Germinal center (tissue), 1 donor: ENCODE data around the gene EDEM1.
"Not testable (repeated sequence)": the region's sequence is repeated elsewhere in the genome, so short reads cannot be mapped to it uniquely, and the experiment has no call there.

Source experiments
- DNase-seq: peaks from one replicate; pipeline ENCODE4 v3.0.0; 2012; ENCODE audit warnings: mixed read lengths, low spot score

EDEM1 gene

DNA sequence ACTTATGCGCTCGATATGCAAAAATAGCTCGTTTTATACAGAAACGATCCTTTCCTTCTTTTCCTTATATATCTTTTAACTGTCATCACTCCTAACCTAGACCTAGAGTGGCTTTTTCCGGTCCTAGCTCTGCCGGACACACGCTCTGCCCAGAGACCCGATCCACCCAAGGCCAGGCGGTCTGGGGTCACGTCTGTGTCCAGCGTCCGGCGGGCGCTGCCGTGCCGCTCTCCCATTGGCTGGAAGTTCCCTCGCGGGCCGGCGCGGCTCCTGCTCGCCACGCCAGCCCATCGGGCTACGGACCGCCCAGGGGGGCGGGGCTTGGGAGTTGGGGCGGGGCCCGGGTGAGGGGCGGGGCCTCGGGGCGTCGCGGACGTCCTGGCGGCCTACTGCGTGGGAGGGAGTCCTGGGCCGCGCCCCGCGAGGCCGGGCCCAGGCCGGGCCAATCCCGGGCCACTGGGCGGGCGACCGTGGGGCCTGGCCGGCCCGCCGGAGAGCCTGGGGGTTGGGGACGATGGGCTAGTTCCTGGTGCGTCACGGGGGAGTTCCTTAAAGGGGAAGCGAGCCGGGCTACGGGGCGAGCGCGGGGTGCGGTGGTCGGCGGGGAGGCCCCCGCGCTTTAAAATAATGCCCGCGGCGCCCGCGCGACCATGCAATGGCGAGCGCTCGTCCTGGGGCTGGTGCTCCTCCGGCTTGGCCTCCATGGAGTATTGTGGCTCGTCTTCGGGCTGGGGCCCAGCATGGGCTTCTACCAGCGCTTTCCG lies at the start of gene EDEM1:
Gene EDEM1 (plus strand): TSS at position 552 of the 764 bp plus-strand sequence. CDS start 99 bp downstream, at position 651.
- peak; percentile 98 for DNase-seq

DNA sequence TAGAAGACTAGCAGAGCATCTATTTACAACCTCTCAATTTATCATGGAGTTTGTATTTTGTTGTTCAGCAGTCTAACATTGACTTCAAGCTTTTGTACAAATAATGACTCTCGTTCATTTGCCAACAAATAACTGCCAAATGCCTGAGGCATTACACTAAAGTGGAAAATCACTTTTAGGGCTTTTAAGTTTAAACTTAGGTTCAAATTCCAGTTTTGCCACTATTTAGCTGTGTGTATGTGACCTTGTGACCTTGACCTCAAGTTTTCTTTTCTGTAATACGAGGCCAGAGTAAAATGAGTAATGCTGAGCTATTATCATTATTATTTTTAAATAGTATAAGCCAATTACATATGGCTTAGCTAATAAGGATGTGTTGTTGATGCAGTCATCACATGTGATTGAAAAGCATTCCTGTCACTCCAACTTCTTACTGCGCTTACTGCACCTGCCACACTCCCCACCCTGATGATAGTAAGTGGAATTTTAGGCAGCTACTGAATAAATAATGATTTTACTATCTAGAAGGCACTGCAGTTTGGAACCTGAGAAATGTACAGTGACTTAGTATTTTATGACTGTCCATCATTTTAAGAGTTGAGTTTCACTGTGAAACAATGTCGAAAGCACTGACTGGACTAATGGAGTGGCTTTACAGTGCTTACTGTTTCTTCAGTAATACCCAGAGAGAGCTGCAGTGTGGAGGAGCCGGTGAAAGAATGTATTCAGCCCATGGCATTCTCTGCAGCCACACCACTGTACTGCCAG lies 49.1 kb upstream of the EDEM1 start:
- DNase-seq = no peak

DNA sequence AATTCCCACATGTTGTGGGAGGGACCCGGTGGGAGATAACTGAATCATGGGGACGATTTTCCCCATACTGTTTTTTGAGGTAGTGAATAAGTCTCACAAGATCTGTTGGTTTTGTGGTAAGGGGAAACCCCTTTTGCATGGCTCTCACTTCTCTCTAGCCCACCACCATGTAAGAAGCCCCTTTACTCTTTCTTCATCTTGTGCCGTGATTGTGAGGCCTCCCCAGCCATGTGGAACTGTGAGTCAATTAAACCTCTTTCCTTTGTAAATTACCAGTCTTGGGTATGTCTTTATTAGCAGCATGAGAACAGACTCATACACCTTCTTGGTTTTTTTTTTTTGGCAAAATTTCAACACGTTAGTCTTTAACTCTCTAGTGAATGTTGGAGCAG lies 47.3 kb upstream of the EDEM1 start:
- DNase-seq = no peak

DNA sequence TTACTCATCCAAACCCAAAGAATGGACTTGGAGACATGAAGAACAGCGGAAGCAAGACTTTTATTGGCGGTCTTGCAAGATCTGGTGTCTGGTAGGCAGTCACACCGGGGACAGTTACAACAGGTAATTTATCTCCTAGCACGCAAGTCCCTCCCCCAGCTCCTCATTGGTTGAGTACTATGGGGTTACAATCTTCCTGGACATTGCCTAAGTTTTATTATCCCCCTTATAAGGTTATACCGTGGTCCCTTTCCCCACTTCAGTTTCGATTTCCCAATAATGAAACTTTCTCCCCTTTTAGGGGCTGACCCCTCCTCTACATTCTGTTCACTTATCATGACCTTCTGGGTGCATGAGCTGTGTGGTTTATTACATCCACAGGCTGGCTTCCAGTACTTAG lies 46.7 kb upstream of the EDEM1 start:
- no peak for DNase-seq

DNA sequence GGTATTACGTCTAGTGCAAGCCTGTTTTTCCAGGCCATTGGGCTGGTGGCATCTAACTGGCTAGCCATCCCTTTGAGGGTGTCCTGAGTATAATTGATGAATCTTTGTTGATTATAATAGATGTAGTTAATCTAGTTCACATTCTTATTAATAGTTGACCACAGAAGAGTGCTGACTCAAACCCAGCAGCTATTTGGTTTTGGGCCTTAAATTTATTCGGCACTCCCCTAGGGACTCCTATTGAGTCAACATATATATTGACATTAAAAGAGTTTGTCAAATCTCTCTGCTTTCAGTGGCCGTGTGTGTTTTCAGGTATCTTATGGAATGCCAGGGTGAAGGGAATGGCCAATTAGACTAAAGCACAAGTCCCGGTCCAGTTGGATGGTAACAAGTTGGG lies 45.7 kb upstream of the EDEM1 start:
- DNase-seq = no peak

DNA sequence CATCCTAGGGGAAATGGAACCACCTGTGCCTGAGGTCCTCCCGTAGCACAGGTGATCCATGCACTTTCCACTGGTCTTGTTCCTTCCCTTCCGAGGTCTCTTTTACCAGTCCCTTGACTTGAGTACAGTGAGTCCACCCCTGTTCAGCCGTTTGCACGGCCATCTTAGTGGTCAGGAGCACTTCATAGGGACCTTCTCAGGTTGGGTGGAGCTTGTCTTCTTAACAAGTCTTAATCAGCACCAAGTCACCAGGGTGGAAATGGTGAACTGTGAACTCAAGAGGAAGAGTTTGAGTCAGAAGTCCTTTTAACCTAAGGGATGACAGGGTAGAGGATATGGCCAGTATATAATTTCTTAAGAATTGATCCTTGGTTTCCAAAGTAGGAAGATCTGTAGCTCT lies 44.0 kb upstream of the EDEM1 start:
- DNase-seq = no peak

DNA sequence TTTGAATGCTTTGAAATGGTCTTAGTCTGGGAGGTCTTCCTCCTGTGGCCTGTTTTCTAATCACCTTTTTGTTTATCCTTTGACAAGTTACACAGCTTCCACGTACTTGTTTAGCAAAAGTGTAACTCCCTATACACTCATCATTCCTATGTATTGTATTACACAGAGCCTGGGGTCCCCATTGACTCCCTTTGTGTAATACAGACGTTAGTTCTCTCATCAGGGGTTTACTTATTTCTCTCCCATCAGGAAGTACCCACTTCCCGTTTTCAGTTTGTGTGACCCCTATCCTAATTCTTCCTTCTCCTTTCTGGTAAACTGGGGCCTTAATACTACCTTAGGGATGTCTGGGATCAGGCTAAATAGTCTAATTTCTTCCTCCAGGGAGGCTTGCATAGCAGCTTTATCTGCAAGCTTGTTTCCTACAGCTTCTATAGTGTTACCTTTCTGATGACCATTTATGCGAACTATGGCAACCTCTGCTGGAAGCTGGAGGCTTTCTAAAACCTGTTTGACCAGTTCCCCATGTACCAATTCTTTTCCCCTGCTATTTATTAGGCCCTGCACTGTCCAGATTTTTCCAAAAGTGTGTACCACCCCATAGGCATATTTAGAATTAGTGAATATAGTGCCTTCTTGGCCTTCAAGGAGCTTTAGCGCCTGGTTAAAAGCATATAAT lies 43.1 kb upstream of the EDEM1 start:
- DNase-seq = no peak

DNA sequence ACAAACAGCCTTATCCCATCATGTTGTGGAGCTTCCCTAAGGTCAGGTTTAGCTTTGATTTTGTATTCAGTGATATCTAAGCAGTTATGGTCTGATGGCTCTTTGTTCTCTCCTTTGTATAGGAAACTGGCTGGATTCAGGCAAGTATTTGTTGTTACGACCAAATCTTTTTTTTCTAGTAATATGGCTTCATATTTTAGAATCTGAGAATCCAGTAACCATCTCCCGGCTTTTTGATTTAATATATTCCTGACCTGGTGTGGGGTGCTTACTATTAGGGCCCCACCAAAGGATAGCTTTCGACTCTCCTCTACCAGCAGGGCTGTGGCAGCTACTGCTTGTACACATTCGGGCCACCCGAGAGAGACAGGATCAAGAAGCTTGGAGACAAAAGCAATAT lies 42.4 kb upstream of the EDEM1 start:
- no peak for DNase-seq

DNA sequence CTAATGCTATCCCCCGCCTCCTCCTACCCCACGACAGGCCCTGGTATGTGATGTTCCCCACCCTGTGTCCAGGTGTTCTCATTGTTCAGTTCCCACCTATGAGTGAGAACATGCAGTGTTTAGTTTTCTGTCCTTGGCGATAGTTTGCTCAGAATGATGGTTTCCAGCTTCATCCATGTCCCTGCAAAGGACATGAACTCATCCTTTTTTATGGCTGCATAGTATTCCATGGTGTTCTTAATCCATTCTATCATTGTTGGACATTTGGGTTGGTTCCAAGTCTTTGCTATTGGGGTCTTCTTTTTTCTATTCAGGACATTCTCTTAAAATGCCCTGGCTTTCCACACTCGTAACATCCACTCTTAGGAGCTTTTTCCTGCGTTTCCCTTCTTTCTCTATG lies 40.4 kb upstream of the EDEM1 start:
- DNase-seq = not testable (repeated sequence)

DNA sequence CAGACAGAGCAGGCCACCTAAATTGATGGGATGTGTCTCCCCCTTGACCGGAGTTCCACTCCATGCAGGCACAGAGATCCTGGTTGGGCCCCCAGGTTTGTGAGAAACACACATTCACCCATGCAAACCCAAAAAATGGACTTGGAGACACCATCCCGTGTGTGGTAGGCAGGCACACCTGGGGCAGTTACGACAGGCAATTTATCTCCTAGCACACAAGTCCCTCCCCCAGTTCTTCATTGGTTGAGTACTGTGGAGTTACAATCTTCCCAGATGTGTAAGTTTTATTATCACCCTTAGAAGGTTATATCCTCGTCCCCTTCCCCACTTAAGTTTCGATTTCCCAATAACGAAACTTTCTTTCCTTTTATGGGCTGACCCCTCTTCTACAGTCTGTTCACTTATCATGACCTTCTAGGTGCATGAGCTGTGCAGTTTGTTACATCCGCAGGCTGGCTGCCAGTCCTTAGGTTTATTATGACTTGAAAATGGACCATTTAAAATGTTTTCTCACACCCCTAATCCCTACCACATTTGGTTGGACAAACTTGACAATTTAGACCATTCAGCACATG lies 38.1 kb upstream of the EDEM1 start:
- DNase-seq = no peak

DNA sequence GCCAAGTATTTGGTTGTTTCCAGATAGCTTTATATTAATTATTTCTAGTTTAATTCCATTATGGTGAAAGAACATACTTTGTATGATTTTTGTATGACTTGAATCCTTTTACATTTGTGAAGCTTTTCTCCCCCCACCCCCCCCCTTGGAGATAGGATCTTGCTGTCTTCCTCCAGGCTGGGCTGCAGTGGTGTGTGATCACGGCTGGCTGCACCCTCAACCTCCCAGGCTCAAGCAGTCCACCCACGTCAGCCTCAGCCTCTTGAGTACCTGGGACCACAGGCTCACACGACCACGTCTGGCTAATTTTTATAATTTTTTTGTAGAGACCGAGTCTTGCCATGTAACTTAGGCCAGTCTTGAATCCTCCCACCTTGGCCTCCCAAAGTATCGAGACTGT lies 35.9 kb upstream of the EDEM1 start:
- no peak for DNase-seq

DNA sequence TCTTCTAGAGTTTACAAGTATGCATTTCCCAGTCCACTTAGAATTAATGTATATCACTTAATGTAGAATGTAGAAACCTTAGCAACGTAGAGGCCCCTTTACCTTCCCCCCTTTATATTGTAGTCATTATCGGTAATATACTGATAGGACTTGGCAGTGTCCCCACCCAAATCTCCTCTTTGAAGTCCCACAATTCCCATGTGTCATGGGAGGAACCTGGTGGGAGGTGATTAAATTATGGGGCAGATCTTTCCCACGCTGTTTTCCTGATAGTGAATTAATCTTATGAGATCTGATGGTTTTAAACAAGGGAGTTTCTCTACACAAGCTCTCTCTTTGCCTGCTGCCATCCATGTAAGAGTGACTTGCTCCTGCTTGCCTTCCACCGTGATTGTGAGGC lies 34.4 kb upstream of the EDEM1 start:
- DNase-seq = no peak

DNA sequence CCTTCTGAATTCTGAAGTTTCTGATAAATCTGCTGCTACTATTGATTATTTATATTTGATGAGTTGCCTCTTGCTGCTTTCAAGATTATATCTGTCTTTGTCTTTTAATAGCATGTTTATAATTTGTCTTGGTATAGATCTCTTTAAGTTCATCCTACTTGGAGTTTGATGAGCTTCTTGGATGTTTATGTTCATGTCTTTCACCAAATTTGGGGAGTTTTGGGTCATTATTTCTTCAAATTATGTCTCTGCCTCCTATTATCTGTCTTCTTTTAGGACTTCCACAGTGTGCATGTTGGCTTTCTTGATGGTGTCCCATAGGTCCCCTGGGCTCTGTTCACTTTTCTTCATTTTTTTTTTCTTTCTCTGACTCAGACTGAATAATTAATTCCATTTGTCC lies 32.3 kb upstream of the EDEM1 start:
- no peak for DNase-seq

DNA sequence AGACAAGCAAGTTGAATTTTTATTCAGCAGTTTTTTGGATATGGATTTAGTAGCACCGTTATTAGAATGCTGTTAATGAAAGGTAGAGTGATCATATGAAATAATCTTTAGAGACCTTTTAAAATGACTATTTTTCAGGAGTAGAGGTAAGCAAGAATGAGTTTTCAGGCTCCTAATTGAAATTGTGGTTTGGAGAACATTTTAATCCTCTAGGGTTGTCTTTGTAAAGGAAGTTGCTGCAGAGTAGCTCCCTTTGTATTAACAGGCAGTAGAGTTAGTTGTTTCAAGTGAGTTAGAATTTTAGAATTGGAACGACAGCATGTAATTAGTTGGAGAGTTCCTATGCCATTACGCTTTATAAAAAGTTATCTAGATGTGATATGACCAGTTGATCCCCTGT lies 27.2 kb upstream of the EDEM1 start:
- no peak for DNase-seq

DNA sequence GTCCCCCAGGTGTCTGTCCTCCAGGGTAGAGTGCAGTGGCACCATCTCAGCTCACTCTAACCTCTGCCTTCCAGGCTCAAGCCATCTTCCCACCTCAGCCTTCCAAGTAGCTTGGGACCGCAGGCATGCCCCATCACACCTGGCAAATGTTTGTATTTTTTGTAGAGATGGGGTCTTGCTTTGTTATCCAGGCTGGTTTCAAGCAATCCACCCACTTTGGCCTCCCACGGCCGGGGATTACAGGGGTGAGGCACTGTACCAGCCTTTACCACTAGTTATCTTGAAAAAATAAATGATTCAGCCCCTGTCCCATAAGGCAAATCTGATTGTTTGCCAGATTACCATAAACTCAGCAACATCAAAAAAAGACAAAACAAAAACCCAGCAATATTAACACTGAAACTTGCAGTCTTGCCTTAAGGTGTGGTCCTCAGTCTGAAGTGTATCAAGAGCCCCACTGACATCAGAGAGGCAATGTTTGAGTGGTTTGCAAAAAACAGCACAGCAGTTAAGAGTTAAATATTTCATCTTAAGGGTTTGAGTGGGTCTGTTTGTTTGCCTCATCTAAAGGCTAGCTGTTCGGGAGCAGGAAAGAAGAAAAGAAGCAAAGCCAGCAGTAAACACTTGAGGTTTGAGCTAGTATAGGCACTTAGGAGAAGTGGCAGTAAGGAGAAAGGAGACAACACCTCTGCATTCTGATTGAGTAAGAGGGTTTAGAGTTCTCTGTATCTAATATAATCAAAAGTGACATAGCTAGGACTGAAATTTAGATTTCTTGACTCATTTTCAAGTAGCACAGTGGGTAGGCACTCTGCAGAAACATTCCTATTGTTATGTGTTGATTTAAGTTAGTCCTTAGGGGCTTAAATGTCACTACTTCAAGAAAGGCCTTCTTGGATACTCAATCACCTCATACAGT lies 26.3 kb upstream of the EDEM1 start:
- DNase-seq = no peak

DNA sequence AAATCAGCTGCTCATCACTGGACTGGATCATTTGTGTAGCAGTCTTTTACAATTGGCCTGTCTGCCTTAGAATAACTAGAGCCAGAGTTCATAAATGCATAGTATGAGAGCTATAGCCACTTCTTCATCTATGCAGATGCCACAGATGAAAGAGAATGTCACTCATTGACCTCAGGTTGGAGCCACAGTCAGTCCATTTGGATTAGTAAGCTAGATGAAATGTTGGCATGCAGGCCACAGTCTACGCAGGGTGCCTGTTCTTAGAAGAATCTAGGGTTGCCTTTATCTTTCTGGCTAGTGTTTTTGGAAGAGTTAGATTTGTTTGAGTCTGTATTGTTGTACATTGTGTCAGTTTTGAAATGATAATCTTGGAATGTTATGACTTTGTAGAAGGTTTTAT lies 25.4 kb upstream of the EDEM1 start:
- no peak for DNase-seq

DNA sequence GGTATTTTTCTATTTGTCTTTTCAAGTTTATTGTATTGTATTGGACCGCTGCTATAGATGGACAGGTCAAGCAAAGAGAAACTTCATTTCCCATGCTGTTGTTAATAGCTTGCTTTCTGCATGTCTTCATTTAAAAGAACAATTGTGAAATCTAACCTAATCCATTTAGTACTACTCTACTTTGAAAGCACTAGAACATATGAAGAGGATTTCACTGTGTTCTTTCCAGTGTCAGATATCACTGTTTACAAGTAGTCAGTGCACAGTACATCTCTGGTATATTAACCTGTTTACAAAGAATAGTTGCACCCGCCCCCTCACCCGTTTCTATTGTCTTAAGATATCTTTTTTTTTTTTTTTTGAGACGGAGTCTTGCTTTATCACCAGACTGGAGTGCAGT lies 21.8 kb upstream of the EDEM1 start:
- no peak for DNase-seq

DNA sequence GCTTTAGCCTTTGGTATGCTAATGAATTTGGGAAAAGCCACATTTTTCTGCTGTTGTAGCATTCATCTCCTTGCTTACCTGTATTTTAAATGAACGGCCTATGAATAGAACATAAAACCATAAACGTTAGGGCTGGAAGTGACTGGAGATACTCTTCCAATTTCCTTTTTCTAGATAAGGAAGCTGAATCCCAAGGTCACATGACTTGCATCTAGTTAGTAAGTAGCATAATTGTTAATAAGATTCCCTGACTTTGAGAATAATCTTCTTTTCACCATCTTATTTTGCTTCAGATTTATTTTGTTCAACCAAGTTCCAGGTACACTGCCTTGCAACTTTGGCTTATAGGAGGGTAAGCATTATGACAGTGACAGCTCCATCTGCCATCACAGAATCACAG lies 20.7 kb upstream of the EDEM1 start:
- no peak for DNase-seq

DNA sequence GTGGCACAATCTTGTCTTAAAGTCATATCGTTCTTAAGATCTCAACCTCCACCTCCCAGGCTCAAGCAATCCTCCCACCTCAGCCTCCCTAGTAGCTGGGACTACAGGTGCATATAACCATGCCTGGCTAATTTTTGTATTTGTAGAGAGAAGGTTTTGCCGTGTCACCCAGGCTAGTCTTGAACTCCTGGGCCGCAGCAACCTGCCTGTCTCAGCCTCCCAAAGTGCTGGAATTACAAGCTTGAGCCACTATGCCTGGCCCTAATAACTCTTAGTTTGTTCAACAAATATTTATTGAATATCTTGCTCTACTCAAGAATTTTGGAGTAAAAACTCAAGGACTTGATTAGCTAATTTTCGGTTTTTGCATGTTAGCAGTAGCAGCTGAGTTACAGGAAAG lies 19.4 kb upstream of the EDEM1 start:
- no peak for DNase-seq

DNA sequence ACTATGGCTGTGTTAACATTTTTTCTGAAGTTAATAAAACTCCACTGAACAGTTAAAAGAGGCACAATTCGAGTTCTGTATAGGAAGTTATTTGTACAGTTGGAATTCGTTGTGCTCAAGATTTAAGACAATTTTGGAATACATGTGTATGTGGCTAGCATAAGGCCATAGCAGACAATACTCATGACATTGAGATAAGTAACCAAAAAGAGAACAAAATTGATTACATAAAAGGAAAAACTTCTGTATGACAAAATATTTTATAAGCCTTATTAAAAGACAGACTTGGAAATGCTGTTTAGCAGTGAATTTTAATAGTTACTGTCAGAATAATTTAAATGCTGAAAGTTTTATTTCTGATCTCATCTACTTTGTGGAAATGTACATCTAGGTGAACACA lies 17.7 kb upstream of the EDEM1 start:
- DNase-seq = no peak

DNA sequence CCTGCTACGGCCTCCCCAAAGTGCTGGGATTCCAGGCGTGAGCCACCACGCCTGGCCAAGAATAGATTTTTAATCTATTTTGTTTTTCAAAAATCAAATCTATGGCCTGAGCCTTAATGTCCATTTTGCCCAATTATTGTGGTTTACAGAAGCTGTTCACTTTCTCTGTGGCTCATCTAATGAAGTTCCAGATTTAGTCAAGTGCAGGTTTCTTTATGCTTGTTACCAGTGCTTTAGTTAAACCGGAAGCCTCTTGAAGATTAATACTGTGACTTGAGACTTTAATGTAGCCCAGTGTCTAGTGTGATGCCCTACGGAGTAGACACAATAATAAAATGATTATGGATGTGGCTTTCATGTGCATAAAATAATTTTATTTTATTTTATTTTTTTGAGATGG lies 16.5 kb upstream of the EDEM1 start:
- DNase-seq = no peak

DNA sequence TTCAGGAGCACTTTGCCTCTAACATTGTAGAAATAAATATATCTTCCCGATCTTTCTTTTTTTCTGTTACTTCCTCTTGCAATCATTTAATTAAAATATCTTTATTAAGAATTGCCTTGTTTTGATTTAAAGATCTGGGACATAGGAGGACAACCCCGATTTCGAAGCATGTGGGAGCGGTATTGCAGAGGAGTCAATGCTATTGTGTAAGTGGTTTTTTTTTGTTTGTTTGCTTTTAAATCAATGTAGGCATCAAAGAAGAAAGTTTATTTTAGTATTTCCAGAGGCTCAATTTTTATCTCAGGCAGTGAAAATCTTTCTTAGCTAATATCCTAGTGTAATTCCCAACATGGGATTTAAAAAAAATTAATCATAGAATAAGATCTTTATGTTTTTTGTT lies 15.5 kb upstream of the EDEM1 start:
- no peak for DNase-seq
